Fibroblast of mammary gland (primary cell): ENCODE results near the gene ELMOD3.
"Not testable (repeated sequence)": the region's sequence is repeated elsewhere in the genome, so short reads cannot be mapped to it uniquely, and the experiment has no call there.

Experiments used
- DNase-seq: peaks from one replicate; pipeline ENCODE4 v3.0.0-alpha.2; 2010; ENCODE audit warnings: low read depth
- H3K4me3 ChIP-seq: 2 replicates; pipeline ENCODE4 v1.5.1; 2011; ENCODE audit warnings: low read depth, mild to moderate bottlenecking, low read length, moderate library complexity; ENCODE audit not compliant: control insufficient read depth
- TF ChIP-seq, protein P1 (sequence below): conservative IDR thresholded peaks from 2 replicates; pipeline ENCODE4 v1.5.1; 2011; ENCODE audit warnings: low read depth, low read length, inconsistent platforms; ENCODE audit not compliant: control insufficient read depth, insufficient read depth

ELMOD3 gene

DNA sequence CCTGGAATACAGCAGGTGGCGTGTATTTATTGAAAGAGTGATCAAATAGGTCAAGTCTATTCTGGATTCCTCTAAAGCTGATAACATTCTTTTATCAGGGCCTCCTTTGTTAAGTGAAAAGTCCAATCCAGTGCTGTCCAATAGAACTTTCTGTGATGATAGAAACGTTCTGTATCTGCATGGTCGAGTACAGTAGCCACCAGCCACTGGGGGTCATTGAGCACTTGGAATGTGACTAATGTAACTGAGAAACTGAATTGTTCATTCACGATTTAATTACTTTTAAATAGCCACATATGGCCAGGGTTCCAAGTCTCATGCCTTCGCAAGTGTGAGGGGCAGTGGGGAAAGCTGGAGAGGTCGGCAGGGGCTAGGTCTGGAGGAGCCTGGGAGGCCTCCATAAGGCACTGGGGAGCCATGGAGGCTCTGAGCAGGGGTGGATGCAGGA, 84.5 kb downstream of the ELMOD3 start:
- no peak overlapping the region for H3K4me3 ChIP-seq
- DNase-seq: no peak
- TF ChIP-seq, protein P1, sequence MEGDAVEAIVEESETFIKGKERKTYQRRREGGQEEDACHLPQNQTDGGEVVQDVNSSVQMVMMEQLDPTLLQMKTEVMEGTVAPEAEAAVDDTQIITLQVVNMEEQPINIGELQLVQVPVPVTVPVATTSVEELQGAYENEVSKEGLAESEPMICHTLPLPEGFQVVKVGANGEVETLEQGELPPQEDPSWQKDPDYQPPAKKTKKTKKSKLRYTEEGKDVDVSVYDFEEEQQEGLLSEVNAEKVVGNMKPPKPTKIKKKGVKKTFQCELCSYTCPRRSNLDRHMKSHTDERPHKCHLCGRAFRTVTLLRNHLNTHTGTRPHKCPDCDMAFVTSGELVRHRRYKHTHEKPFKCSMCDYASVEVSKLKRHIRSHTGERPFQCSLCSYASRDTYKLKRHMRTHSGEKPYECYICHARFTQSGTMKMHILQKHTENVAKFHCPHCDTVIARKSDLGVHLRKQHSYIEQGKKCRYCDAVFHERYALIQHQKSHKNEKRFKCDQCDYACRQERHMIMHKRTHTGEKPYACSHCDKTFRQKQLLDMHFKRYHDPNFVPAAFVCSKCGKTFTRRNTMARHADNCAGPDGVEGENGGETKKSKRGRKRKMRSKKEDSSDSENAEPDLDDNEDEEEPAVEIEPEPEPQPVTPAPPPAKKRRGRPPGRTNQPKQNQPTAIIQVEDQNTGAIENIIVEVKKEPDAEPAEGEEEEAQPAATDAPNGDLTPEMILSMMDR: no peak

DNA sequence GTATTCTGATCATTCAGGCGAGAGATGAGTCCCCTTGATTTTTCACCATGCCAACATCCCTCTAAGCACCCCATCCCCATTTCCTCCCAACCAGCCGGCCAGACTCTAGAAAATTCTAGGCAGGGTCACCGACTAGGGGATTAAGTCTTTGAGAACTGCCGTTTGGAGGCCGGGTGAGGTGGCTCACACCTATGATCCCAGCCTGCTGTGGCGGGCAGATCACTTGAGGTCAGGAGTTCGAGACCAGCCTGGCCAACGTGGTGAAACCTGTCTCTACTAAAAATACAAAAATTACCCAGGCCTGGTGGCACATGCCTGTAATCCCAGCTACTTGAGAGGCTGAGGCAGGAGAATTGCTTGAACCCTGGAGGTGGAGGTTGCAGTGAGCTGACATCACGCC, 85.0 kb downstream of the ELMOD3 start:
- DNase-seq, H3K4me3 ChIP-seq: not testable (repeated sequence)

DNA sequence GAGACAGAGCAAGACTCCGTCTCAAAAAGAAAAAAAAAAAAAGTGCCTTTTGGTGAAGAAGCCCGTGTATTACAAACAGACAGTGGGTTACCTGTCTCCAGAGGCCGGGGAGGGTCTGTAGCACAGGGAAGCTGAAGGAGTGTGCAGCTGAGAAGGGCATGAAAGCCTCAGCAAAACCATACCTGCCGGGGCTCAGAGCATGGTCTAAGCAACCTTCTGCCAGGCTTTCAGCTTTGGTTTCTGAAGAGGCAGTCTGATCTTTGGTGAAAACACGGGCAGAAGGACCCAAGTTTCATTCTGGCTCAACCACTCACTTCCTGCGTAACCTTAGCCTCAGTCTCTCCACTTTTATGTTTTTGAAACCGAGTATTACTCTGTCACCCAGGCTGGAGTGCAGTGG, 85.4 kb downstream of the ELMOD3 start:
- no peak for DNase-seq
- H3K4me3 ChIP-seq: no peak overlapping the region
- TF ChIP-seq, protein P1: no peak

DNA sequence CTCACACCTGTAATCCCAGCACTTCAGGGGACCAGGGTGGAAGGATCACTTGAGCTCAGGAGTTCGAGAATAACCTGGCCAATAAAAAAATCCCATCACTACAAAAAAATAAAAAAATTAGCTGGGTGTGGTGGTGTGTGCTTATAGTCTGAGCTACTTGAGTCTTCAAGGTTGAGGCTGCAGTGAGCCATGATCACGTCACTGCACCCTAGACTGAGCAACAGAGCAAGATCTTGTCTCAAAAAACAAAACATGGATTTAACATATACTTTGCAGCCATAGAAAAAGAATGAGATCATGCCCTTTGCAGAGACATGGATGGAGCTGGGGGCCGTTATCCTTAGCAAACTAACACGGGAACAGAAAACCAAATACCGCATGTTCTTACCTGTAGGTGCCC, 86.2 kb downstream of the ELMOD3 start:
- no peak for DNase-seq
- TF ChIP-seq, protein P1: no peak
- H3K4me3 ChIP-seq: no peak overlapping the region
